Right renal cortex interstitium (tissue), 3 donors: ENCODE data around the gene RAB20. TPM values are rescaled to one million over a fixed set of nuclear protein-coding genes. Genes with fewer than 3 reads are reported as not detected.
"Not testable (repeated sequence)": the region's sequence is repeated elsewhere in the genome, so short reads cannot be mapped to it uniquely, and the experiment has no call there.

Source experiments
- DNase-seq, 3 donors: peaks; one replicate each; pipeline ENCODE4 v3.0.0-alpha.2; 2013; ENCODE audit warnings: low read depth in 3 of 3, low spot score in 2 of 3
- polyA plus RNA-seq, 3 donors: library from polyadenylated mRNA; unstranded; fragments of 120-200 nt; gene quantifications; one replicate each; pipeline ENCODE4 v1.2.1, GENCODE V29; 2013; ENCODE audit not compliant: insufficient read length in 3 of 3

RAB20 gene
- polyA plus RNA-seq, 3 donors: 7.0 to 8.3 (median 7.0) TPM

DNA sequence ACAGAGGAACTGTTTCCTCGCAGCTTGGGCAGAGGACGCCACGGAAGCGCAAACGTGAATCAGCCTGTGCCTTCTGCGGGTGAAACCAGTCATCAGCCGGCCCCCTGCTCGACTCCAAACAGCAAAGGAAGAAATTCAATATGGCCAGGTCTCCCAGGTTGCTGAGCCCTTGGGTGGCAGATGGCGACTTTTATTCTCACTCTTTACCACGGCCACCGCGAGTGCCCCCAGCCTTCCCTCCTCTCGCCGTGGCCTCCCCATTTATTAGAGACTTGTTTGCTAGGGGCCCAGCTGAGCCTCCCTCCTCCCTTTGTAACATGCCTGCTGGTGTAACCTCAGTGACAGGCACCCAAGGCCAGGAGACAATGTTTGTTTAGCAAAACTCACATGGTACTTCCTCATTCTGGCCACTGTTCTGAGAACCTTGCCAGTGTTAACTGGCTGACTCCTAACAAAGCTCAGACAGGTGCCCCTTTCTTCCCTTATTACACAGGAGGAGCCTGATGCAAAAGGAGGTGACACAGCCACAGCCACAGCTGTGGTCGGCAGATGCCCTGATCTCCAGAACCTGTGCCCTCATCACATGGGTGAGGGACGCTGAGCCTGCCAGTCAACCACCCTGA lies 5.8 kb downstream of the RAB20 start:
- DNase-seq: no peak

DNA sequence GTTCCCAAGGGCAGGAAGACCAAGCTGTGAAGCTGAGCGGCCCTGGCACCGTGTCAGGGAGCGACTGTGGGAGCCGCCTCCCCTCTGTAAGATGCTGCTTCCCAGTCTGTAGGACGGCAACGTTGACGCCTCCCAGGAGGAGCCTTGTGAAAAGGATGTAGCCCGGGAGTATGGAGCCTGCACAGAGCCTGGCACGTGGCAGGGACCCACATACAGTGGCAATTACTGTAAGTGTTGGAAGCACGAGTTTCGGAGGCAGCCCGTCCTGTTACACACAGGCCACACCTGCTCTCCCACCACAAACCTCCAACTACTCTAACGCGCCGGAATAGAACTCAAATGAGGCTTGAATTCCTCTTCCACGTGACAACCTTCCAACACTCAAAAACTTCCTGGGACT lies 6.6 kb downstream of the RAB20 start:
- DNase-seq: no peak

DNA sequence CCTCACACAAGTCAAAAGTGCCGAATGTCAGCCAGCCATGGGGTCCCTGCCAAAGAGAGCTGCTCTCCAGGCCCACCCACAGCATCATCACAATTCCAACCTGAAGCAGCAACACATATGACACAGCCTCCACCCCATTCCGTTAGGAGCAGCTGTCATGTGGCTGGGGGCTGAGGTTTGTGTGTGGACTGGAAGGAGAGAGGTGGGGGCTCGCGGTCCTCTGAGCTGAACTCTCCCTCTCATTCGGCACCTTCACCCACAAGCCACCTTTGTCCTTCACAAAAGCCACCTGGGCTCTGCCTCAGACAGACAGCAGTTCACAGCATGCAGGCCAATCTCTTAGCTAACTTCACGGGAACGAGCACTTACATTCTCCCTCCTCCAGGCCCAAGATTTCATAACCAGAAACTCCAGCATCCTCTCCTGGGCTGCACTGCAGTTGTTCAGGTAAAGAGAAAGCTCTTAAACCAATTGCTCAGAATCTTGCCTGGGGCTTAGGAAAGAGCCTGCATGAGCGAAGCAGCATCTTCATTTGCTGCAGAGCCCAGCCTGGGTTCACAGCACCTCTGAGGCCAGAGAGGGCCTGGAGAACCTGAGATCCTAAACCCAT lies 7.2 kb downstream of the RAB20 start:
- DNase-seq: no peak

DNA sequence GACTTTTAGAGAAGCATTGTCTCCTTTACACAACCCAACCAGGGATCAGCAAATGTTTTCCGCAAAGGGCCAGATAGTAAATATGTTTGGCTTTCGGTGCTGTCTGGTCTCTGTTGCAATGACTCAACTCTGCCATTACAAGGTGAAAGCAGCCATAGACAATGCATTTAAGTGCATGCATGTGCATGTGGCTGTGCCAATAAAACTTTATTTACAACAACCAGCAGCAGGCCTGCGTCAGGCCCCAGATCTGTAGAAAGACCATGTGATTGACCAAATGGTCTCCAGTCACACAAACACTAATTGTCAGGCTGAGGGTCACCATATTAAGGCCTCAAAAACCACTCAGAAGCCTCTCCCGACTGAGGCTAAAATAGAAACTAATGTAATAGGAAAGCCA lies 8.1 kb downstream of the RAB20 start:
- DNase-seq: no peak

DNA sequence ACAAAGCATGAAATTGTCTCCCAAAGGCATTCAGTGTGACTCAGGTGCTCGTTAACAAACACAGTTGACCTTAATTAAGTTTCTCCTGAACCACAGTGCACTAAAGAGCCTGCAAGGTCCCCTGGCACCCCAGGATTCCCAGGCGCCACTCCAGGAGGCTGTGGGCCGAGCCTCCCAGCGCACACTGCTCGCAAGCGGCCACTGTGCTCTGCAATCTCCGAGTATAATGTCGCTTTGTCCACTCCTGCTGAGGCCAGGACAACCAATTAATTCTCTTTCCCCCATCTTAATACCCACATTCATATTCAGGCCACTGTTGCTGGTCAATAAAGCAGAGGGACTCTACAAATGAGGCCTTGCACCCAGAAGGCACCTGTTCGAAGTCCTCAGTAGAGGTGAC lies 8.8 kb downstream of the RAB20 start:
- DNase-seq: no peak

DNA sequence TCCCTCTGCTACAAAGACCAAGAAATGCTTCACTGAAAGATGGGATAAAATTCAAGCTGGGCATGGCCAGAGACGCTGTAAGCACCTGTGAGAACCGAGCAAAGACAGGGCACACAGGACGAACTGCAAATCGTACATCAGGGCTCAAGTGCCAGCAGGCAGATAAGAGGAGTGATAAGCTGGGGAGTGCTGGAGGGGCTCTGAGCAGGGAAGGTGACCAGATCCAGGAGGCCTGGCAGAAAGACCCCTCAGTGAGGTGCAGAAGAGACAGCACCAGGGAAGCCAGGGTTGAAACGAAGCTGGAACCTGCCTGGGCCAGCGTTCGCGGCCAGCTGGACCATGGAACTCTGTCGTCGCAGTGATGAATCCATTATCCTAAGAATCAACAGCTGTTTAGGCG lies 10.2 kb downstream of the RAB20 start:
- no peak for DNase-seq

DNA sequence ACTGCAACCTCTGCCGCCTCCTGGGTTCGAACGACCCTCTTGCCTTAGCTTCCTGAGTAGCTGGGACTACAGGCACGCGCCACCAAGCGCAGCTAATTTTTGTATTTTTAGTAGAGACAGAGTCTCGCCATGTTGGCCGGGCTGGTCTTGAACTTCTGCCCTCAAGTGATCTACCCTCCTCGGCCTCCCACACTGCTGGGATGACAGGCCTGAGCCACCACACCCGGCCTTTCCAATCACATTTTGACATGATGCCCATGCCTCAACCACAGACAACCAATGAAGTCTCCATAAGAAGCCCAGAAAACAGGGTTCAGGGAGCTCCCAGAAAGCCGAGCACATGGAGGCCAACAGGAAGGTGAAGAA lies 11.7 kb downstream of the RAB20 start:
- no peak for DNase-seq

DNA sequence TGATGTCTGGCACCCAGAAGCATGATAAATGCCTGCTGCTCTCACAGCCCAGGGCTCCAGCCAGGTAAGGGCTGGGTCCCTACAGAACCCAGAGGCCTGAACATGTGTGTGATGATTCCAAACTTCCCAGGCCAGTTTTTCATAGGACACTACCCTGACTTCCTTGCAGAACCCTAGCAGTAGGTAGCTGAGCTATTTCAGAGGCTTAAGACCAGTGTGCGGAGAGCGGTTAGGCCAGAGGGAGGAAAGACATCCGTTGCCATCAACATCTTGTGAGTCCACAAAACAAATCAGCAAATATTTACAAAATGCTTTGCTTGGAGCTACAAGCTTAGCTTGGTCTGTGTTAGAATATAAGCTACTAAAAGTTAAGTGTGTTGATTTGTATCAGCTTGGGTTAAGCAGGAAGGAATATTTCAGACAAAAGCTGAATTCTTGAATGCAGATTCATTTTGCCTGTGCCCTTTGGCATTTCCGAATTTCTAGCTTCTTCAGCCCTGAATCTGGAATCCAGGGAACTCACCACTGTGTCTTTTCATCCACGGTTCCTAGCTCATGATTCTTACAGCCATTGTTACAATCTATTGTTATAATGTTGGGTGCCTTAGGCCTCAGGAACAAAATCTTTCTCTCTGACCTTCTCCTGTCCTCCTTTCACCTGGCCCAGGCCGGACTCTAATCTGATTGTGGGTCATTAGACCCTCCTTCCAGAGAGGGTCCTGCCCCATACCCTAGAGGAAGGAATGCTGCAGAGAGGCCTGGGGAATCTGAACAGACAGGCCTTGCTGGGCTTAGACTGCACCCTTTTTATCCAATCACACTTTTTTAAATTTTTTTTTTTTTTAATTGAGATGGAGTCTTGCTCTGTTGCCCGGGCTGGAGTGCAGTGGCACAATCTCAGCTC lies 12.4 kb downstream of the RAB20 start:
- no peak for DNase-seq

DNA sequence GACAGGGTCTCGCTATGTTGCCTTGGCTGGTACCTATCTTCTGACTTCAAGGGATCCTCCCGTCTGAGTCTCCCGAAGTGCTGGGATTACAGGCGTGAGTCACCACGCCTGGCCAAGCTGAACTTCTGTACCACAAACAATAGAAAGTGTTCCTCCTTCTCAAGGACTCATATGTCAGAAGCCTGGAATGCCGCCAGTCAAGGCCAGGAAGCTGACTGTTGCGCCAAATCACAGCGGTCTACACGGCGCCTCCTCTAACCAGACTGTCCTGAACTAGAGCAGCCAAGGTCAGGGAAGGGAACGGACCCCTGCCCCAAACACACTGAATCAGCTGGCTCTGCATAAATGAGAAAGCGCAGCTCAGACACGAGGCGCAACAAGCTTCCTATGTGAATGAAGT lies 14.6 kb downstream of the RAB20 start:
- DNase-seq: no peak

DNA sequence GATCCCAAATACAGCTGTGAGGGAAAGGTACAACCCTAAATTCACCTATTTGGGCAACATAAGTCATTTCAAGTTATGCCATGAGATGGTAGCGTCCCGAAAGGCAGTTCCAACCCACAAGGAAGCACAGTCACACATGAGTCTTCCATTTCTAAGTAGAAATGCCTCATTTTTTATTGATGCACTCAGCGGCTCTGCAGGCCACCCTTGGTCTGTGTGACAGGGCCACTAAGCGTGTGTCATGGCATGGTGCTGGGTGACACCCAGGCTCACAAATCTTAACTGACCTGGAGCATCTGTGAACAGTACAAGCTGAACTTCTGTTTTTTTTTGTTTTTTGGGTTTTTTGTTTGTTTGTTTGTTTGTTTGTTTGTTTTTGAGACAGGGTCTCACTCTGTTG lies 15.1 kb downstream of the RAB20 start:
- DNase-seq: no peak

DNA sequence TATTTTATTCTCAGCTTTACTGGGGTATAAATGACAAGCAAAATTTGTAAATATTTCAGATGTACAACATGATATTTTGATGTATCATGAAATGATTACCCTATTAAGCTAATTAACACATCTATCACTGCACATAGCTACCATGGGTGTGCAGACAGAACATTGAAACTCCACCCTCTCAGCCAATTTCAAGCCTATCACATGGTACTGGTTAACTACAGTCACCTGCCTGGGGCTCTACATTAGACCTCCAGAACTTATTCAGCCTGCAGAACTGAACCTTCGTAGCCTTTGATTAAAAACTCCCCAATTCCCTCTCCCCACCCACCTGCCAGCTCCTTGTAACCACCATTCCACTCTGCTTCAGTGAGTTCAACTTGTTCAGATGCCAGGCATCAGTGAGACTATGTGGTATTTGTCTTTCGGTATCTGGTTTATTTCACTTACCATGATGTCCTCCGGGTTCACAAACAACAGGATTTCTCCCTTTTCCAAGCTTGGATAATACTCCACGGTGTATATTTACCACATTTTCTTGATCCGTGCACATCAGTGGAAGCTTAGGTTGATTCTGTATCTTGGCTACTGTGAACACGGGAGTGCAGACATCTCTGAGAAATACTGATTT lies 19.2 kb downstream of the RAB20 start:
- DNase-seq: no peak

DNA sequence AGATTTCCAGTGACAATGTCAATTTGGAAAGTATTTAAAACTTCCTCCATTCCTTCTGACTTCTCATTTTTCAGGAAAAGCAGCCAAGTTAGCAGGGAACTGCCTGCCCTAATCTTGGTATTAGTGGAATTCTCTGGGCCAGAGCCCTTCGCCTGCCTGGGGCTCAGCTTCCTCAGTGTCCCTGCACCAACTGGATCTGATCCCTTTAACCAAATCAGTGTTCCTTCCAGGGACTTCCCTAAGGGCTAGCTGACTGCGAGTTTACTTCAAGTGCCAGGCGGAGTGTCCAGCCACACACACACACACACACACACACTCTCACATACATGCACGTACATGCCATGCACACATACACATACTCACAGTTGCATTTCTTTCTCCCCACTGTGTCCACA lies 20.0 kb downstream of the RAB20 start:
- no peak for DNase-seq

DNA sequence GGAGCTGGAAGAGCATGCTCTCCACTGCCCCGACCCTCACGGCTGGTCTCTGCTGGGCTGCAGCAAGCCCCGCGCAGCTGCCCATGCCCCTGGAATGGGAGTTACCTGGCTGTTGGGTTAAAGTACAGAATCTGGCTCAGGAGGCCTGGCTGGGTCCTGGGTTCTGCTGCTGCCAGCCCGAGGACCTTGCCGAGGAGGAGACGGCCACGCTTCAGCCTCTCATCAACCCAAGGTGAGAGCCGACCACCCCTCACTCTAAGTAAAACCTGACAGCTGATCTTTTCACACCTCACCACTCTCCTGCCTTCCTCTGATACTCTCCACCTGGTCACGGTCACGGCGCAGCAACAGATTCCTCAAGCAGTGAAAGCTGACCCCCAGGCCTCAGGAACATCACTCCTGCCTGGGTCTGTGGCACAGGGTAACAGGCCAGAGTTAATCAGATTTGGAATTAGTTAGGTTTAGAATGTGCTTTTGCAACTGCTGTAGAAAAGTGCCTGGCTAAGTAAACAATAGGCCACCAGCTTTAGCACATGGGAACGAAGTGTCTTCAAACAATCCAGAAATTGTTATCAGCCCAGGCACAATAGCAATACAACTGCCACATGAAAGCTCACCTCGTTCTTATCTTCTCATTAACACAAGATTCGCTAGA lies 20.5 kb downstream of the RAB20 start:
- DNase-seq: no peak

DNA sequence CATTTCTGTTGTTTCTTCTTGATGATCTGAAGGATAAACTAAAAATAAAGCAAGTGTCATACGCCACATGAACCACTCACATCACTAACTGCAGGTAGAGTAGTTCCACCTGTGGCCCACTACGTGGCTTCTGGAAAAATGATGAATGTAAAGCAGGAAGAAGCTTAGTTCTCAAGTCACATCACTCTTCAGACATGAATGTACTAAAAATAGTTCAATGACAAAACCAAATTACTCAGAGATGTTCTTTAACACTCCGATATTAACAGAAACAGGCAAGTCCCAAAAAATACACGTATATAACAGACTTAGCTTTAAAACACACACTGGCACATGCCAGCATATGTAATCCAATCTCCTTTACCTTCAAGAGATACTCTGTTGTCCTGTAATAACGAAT lies 21.6 kb downstream of the RAB20 start:
- DNase-seq: no peak

DNA sequence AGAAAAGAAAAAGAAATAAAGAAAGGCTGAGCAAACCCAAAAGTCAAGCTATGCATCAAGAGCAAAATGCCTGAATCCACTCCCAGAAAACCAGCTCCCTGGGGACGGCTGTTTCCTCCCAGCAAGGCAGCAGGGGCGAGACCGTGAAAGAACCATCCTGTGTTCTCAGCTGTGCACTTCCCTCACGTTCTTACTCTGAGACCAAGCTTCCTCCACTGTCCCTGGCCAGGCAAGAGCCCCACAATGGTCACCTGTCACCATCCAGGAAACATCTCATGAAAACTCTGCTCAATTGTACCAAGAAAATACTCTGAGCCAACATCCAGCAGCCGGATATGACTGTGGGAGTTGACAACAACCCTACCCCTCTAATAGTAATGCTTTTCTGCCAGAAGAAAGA lies 22.9 kb downstream of the RAB20 start:
- no peak for DNase-seq

DNA sequence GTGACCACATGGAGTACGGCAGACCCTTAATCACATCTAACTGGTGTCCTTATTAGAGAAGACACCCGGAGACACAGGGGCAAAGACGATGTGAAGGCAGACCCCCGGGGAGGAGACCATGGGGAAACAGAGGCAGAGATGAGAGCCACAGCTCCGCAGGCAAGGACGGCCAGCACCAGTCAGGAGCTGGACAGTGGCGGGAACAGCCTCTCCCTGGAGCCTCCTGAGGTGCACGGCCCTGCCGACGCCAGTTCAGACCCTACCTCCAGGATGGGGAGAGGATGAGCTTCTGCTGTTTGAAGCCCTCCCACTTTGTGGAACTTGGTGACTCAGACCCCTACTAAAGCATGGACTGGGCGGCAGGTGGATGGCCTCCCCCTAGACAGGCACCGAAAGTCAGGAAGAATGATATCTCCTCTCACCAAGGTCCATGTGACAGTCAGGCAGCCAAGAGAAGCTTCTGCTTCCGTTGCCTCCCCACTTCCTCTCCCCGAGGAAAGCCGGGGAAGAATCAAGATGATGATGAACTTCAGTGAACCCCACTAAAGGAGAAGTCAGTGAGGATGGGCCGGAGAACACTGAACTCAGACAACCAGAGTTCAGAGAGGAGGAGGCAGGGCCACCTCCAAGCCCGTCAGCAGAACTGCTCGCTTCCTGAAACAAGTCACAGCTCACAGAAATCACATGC lies 25.4 kb downstream of the RAB20 start:
- DNase-seq: no peak

DNA sequence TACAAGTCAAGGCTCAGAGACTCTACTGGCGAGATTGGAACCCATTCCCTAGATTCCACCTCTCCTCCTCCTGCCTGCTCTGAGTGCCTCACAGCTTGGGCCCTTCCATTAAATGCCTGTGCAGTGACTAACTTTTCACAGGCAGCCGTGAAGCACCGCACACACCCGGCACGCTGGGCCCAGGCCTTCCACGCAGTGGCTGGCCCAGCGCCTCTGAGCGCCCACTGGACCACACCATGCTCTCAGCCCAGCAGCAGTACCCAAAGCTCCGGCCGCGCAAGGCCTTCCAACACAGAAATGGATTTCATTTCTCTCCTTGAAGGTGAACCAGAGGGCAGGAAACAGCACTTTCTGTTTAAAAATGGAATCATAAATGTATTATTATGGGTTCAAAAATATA lies 26.0 kb downstream of the RAB20 start:
- DNase-seq: no peak

DNA sequence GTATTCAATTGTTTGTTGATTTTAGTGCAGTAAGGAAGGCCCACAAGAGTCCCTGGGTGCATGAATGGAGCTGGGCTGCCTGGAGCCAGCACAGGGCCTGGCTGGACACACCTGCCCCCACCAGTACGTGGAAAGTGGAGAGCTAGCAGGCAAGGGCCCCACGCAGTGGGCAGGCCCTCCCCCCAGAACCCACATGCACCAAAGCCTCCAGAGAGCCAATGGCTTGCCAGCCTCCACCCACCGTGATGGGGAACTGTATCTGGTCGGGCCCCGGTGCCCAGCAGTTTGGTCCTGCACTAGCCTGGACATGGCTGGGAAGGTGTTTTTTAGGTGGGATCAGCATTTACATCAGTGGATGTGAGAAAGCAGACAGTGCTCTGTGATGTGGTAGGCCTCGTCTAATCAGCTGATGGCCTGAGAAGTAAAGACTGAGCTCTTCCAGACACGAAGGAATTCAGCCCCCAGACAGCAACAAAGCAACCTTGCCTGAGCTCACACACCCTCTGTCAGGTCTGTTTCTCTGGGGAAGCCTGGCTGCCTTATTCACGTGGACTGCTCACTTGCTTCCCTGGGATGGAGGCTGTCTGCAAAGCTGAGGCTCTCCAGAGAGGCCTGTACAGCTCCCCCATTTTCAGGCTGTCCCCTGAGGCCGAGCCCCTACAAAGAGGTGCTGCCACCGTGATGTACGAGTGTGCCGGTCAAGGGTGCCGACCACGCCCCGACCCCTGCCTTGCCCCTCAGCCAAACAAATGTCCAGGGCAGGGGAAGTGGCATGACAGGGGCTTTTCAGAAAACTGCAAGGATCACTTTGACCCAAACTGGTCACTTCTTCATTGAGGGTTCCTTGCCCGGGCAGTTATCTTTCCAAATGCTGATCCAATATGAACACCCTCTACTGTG lies 27.5 kb downstream of the RAB20 start:
- no peak for DNase-seq

DNA sequence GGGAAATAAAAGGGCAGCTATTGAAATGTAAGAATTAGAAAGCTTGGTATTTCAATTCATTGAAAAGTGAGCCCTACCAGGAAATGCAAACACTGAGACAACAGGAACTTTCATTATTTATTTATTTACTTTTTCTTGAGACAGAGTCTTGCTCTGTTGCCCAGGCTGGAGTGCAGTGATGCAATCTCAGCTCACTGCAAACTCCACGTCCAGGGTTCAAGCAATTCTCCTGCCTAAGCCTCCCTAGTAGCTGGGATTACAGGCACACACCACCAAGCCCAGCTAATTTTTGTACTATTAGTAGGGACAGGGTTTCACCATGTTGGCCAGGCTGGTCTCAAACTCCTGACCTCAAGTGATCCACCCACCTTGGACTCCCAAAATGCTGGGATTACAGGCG lies 29.3 kb downstream of the RAB20 start:
- not testable (repeated sequence) for DNase-seq
